HepG2 (cell line): Measurements from ENCODE around the gene LRR1. TPM values are rescaled to one million over a fixed set of nuclear protein-coding genes. Genes with fewer than 3 reads are reported as not detected.

Source experiments
- ARID3A ChIP-seq: IDR thresholded peaks from 2 replicates; pipeline ENCODE4 v1.6.1; 2012; ENCODE audit warnings: low read depth, low read length, improper control_type of control experiment
- CHD2 ChIP-seq: IDR thresholded peaks from 2 replicates; pipeline ENCODE4 v1.6.1; 2011; ENCODE audit warnings: low read depth, low read length, improper control_type of control experiment
- FOXC1 ChIP-seq: sonication (generic); formaldehyde crosslinking; IDR thresholded peaks from 2 replicates; pipeline ENCODE4 v1.8.0; 2022; ENCODE audit warnings: mild to moderate bottlenecking, missing genetic modification reagents, borderline replicate concordance
- FOXP4 ChIP-seq: sonication (generic); formaldehyde crosslinking; IDR thresholded peaks from 2 replicates; pipeline ENCODE4 v1.4.0; 2020; ENCODE audit warnings: missing genetic modification reagents
- HNF4G ChIP-seq, 2 experiments: sonication (generic) in 1 of 2; formaldehyde crosslinking in 1 of 2; IDR thresholded peaks; 2 replicates each; pipeline versions ENCODE4 v1.4.0 to v1.6.1; 2011 to 2020; ENCODE audit warnings: borderline replicate concordance in 2 of 2, low read depth in 2 of 2, mild to moderate bottlenecking in 2 of 2, low read length in 1 of 2, missing genetic modification reagents in 1 of 2, moderate library complexity in 1 of 2
- KDM5A ChIP-seq: fragments of 200-600 bp; sonication (generic); IDR thresholded peaks from 2 replicates; pipeline ENCODE4 v1.7.0; 2018; ENCODE audit warnings: antibody characterized with exemption, mild to moderate bottlenecking, low read length, borderline replicate concordance
- MED1 ChIP-seq: sonication (generic); formaldehyde crosslinking; IDR thresholded peaks from 2 replicates; pipeline ENCODE4 v1.4.0; 2020; ENCODE audit warnings: missing genetic modification reagents
- NFE2L1 ChIP-seq: sonication (generic); formaldehyde crosslinking; IDR thresholded peaks from 2 replicates; pipeline ENCODE4 v1.4.0; 2020; ENCODE audit warnings: missing genetic modification reagents, mild to moderate bottlenecking, borderline replicate concordance
- NFYB ChIP-seq: sonication (generic); formaldehyde crosslinking; IDR thresholded peaks from 2 replicates; pipeline ENCODE4 v1.4.0; 2020; ENCODE audit warnings: missing genetic modification reagents
- RFXAP ChIP-seq: sonication (generic); formaldehyde crosslinking; IDR thresholded peaks from 2 replicates; pipeline ENCODE4 v1.4.0; 2020; ENCODE audit warnings: missing genetic modification reagents, borderline replicate concordance
- SP5 ChIP-seq: IDR thresholded peaks from 2 replicates; pipeline ENCODE4 v1.6.1; 2016; ENCODE audit warnings: low read depth, borderline replicate concordance
- STAT6 ChIP-seq: sonication (generic); formaldehyde crosslinking; IDR thresholded peaks from 2 replicates; pipeline ENCODE4 v1.4.0; 2020; ENCODE audit warnings: missing genetic modification reagents, mild to moderate bottlenecking, borderline replicate concordance
- TOE1 ChIP-seq: sonication (generic); formaldehyde crosslinking; IDR thresholded peaks from 2 replicates; pipeline ENCODE4 v1.4.0; 2020; ENCODE audit warnings: mild to moderate bottlenecking, missing genetic modification reagents
- ZBTB38 ChIP-seq: sonication (generic); formaldehyde crosslinking; IDR thresholded peaks from 2 replicates; pipeline ENCODE4 v1.5.1; 2020; ENCODE audit warnings: mild to moderate bottlenecking, missing genetic modification reagents
- ZNF136 ChIP-seq: sonication (generic); formaldehyde crosslinking; IDR thresholded peaks from 2 replicates; pipeline ENCODE4 v1.8.1; 2022; ENCODE audit warnings: low read depth, mild to moderate bottlenecking, moderate library complexity, missing genetic modification reagents
- ZNF160 ChIP-seq: sonication (generic); formaldehyde crosslinking; IDR thresholded peaks from 2 replicates; pipeline ENCODE4 v1.8.0; 2022; ENCODE audit warnings: mild to moderate bottlenecking, inconsistent platforms, missing genetic modification reagents
- ZNF337 ChIP-seq: sonication (generic); formaldehyde crosslinking; IDR thresholded peaks from 2 replicates; pipeline ENCODE4 v1.5.1; 2020; ENCODE audit warnings: missing genetic modification reagents, low read depth, mild to moderate bottlenecking, borderline replicate concordance
- ZNF496 ChIP-seq: sonication (generic); formaldehyde crosslinking; IDR thresholded peaks from 2 replicates; pipeline ENCODE4 v1.8.1; 2023; ENCODE audit warnings: mild to moderate bottlenecking, moderate library complexity, missing genetic modification reagents; ENCODE audit not compliant: insufficient replicate concordance
- ZNF598 ChIP-seq: sonication (generic); formaldehyde crosslinking; IDR thresholded peaks from 2 replicates; pipeline ENCODE4 v1.5.1; 2020; ENCODE audit warnings: mild to moderate bottlenecking, missing genetic modification reagents, borderline replicate concordance
- ZNF709 ChIP-seq: sonication (generic); formaldehyde crosslinking; IDR thresholded peaks from 2 replicates; pipeline ENCODE4 v1.5.0; 2020; ENCODE audit warnings: mild to moderate bottlenecking, missing genetic modification reagents
- polyA plus RNA-seq, 8 experiments: library from polyadenylated mRNA; depleted of rRNA in 3 of 8; stranded (reverse) in 7 of 8; unstranded in 1 of 8; fragments of >200 nt; fragmentation: Illumina TruSeq in 4 of 8; extraction: Trizol in 4 of 8; gene quantifications; 2 replicates each; pipeline versions ENCODE4 v1.2.1 to v1.2.3, GENCODE V29; 2011 to 2016; ENCODE audit warnings: low read depth in 4 of 8, missing spikeins in 1 of 8, mixed read lengths in 1 of 8; ENCODE audit not compliant: insufficient read depth in 1 of 8
- total RNA-seq, 5 experiments: library from RNA; depleted of rRNA; stranded (reverse); fragments of >200 nt; fragmentation: Illumina TruSeq; extraction: Trizol; gene quantifications; 2 replicates each; pipeline ENCODE4 v1.2.3, GENCODE V29; 2016; ENCODE audit warnings: low read depth in 1 of 5
- TF ChIP-seq, protein P1 (sequence below): IDR thresholded peaks from 2 replicates; pipeline ENCODE4 v1.6.1; 2016; ENCODE audit warnings: low read depth, borderline replicate concordance

The LRR1 gene
- total and polyA plus RNA-seq, 2 of the 13 experiments (the other 11 are each of a cell fraction or from before 2014, with no cell fraction given) = 7.0 to 36.2 TPM

GRCh38 chr14:49633640-49634546, 35.2 kb downstream of the LRR1 start (continued):
- no peak for TF ChIP-seq ZNF160 (CRISPR knock-in tag)
- no peak for TF ChIP-seq ZNF496 (CRISPR knock-in tag)
- peak; percentile 54; the same call in 1 of the 2 replicates for TF ChIP-seq KDM5A
- TF ChIP-seq ZNF598 (CRISPR knock-in tag) = 0 out of 2 replicates have a peak, but pooled peaks have one; percentile 55
- no peak for TF ChIP-seq FOXP4
- TF ChIP-seq, protein P1, sequence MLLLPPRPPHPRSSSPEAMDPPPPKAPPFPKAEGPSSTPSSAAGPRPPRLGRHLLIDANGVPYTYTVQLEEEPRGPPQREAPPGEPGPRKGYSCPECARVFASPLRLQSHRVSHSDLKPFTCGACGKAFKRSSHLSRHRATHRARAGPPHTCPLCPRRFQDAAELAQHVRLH (CRISPR knock-in tag) = peak; percentile 77; the same call in 1 of the 2 replicates
- TF ChIP-seq RFXAP (CRISPR knock-in tag) = 0 out of 2 replicates have a peak, but pooled peaks have one; percentile 8
- 0 out of 2 replicates have a peak, but pooled peaks have one; percentile 1 for TF ChIP-seq HNF4G (IDR thresholded peaks at IDR 0.05; ENCODE audit: borderline replicate concordance, low read depth, low read length)
- no peak; the same call in 1 of the 2 replicates for TF ChIP-seq HNF4G (CRISPR knock-in tag; IDR thresholded peaks at IDR 0.05; ENCODE audit: borderline replicate concordance, low read depth)
- peak; percentile 32; the same call in 1 of the 2 replicates for TF ChIP-seq CHD2
- 0 out of 2 replicates have a peak, but pooled peaks have one; percentile 16 for TF ChIP-seq FOXC1
- TF ChIP-seq NFYB (CRISPR knock-in tag) = no peak
- no peak for TF ChIP-seq ARID3A
- peak; percentile 36; the same call in 1 of the 2 replicates for TF ChIP-seq SP5 (CRISPR knock-in tag)
- peak; percentile 92 for TF ChIP-seq ZNF709
- no peak for TF ChIP-seq NFE2L1
- peak; percentile 82 for TF ChIP-seq ZBTB38 (CRISPR knock-in tag)
- TF ChIP-seq TOE1 = no peak; the same call in 1 of the 2 replicates
- TF ChIP-seq MED1 (CRISPR knock-in tag) = peak; percentile 80
- TF ChIP-seq ZNF136 (CRISPR knock-in tag) = no peak
- TF ChIP-seq ZNF337 (CRISPR knock-in tag) = no peak; the same call in none of the 2 replicates
- peak; percentile 43; the same call in 1 of the 2 replicates for TF ChIP-seq STAT6 (CRISPR knock-in tag)
